ENCODE data around the gene LMX1B. TPM values are rescaled to one million over a fixed set of nuclear protein-coding genes. Genes with fewer than 3 reads are reported as not detected.

LMX1B gene
- polyA plus RNA-seq, 1 donor: 0.96 TPM

DNA sequence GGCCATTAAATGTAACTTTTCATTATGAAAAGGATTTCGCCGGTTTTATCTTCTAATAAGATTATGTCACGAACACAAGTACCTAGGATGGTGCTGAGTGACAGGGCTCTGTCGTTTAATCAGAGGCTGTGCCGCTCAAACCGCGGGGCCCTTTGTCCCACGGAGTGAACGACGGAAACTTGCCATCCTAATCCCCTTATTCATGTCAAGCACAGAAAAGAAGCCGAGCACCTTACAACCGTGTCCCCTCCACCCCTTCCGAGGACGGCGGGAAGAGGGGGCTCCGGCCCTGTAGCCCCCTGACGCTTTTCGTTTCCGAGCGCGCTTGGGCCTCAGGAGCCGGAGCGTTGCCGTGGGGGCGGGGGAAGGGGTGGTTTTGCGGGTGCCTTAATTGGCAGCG is 11.2 kb downstream of the LMX1B start:
- Histone ChIP-seq H3K27ac (ENCODE audit: low read length) (no peak overlapping the region), H3K27me3 (ENCODE audit: control insufficient read depth, insufficient read depth, low read length) (peaks cover 99% of the 10 kb centered on the region), H3K4me1 (ENCODE audit: control insufficient read depth, insufficient read depth, low read length) (peaks cover 6% of the 10 kb centered on the region), H3K36me3 (ENCODE audit: control insufficient read depth, insufficient read depth, low read length) (no peaks in the 10 kb centered on the region), H3K9me3 (ENCODE audit: control insufficient read depth, low read depth, low read length) (peaks cover 16% of the 10 kb centered on the region), H3K4me3 (ENCODE audit: low read length) (no peak overlapping the region)
- DNase-seq: no peak
- WGBS (ENCODE audit: insufficient coverage, low lambda C conversion rate): no CpG with 5 or more reads among the region's 27 CpGs

DNA sequence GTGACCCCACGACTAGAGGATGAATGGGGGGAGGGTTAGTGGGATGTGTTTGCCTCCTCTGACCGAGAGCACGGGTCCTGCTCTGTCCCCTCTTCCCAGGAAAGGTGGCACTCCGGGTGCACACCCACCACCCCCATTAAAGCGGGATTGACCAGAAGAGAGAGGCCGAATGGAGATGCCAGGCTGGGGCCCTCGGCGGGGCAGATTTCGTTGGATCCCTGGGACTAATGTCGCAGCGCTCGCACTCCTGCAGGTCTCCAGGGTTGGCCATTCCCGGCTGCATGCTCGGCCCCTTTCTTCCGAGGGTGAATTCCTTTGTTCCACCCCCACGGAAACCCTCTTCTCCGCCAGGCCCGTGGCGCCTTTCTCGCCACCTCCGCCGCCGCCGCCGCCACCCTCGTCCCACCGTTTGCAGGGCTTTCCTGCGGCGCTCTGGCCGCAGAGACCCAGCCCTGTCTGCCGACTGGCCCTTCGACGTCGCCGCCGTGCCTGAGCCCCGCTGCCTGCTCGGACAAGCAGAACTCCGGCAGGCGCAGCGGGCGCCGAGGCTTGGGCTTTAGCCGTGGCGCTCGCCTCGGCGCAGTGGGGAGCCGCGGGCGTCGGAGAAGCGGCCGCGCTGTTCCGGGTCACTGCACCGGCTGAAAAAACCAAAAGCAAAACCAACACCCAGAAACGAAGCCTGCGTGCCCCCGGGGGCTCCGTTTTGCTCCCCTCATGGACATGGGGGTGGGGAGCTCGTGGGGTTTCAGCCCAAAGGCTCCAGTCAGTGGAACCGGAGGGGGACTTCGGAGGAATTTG is 11.8 kb downstream of the LMX1B start:
- H3K27ac ChIP-seq (ENCODE audit: low read length): no peak overlapping the region
- H3K27me3 ChIP-seq (ENCODE audit: control insufficient read depth, insufficient read depth, low read length): peaks cover 99% of the 10 kb centered on the region
- H3K36me3 ChIP-seq (ENCODE audit: control insufficient read depth, insufficient read depth, low read length): no peaks in the 10 kb centered on the region
- WGBS (ENCODE audit: insufficient coverage, low lambda C conversion rate): no CpG with 5 or more reads among the region's 64 CpGs
- H3K4me3 ChIP-seq (ENCODE audit: low read length): no peak overlapping the region
- H3K4me1 ChIP-seq (ENCODE audit: control insufficient read depth, insufficient read depth, low read length): peaks cover 6% of the 10 kb centered on the region
- peaks cover 16% of the 10 kb centered on the region for H3K9me3 ChIP-seq (ENCODE audit: control insufficient read depth, low read depth, low read length)
- DNase-seq: no peak

DNA sequence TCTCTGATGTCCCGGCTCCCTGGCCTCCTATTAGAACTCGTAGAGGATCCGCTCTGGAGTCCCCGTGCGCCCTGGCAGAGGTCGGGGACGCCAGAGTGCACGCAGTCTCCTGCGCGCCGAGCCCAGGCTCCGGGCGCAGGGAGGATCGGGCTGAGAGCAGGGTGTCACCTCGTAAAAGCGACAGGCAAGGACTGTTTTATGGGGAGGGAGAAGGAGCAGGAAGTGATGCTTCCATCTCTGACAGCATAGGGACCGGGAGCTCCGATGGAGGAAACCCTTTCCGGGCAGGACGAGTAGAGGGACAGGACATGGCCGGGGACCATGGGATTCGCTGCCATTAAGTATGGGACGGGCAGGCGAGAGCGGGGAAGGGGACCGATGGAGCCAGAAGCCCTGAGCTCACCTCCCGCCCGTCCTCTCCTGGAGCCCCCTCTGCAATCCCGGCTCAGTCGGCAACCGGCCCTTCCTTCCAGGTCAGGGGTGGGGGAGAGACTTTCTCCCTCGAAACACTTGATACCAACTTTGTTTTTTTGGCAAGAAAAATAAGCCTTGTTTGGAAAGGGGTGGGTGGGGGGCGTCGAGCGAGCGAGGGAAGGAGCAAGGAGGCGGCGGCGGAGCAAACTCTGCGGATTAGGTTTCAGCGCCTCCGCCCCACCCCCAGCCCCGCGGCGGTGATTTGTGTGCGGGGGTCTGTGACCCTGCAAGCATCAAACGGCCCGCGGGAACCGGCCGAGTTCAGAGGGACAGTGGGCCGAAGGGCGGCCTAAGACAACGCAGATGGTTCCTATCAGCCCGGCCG is 12.6 kb downstream of the LMX1B start:
- H3K4me1 ChIP-seq (ENCODE audit: control insufficient read depth, insufficient read depth, low read length): peaks cover 6% of the 10 kb centered on the region
- no peak overlapping the region for H3K27ac ChIP-seq (ENCODE audit: low read length)
- H3K36me3 ChIP-seq (ENCODE audit: control insufficient read depth, insufficient read depth, low read length): no peaks in the 10 kb centered on the region
- WGBS (ENCODE audit: insufficient coverage, low lambda C conversion rate): no CpG with 5 or more reads among the region's 56 CpGs
- no peak overlapping the region for H3K4me3 ChIP-seq (ENCODE audit: low read length)
- H3K27me3 ChIP-seq (ENCODE audit: control insufficient read depth, insufficient read depth, low read length): peaks cover 99% of the 10 kb centered on the region
- peak in 1 of 2 donors; percentile 26 for DNase-seq
- H3K9me3 ChIP-seq (ENCODE audit: control insufficient read depth, low read depth, low read length): peaks cover 16% of the 10 kb centered on the region

DNA sequence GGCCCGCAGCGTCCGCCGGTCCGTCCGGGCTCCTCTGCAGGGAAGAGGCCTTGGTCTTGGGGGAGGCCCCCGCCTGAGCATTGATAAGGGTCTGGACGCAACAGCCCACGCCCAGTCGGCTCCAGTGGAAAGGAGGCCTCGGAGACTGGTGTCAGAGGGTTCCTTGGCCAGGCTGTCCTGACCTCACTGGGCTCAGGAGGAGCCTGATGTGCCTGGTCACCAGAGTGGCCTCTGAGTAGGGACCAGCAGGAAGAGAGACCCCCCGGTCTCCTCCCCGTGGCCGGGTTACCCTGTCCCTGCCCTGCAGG is 13.2 kb downstream of the LMX1B start:
- Histone ChIP-seq H3K4me1 (ENCODE audit: control insufficient read depth, insufficient read depth, low read length) (peaks cover 6% of the 10 kb centered on the region), H3K4me3 (ENCODE audit: low read length) (no peak overlapping the region), H3K9me3 (ENCODE audit: control insufficient read depth, low read depth, low read length) (peaks cover 16% of the 10 kb centered on the region), H3K27me3 (ENCODE audit: control insufficient read depth, insufficient read depth, low read length) (peaks cover 99% of the 10 kb centered on the region), H3K36me3 (ENCODE audit: control insufficient read depth, insufficient read depth, low read length) (no peaks in the 10 kb centered on the region), H3K27ac (ENCODE audit: low read length) (no peak overlapping the region)
- no peak for DNase-seq
- 20% methylated on average over 1 of the region's 14 CpGs for WGBS (ENCODE audit: insufficient coverage, low lambda C conversion rate)

DNA sequence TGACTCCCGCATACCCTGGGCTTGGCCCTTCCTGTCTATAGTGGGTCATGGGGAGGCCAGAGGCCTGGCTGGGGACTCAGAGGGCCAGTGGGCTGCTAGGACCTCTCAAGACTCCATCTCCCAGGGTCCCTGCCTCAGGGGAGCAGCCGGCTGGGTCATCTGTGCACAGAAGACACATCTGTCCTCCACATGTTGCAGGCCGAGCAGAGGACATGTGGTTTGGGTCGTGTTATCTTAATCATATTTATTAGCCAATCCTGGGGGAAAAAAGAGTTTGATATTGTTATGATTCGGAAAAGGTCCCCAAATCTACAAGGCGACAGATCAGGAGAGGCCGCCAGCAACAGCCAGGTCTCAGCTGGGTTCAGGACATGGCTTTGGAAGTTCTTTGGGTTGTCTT is 14.4 kb downstream of the LMX1B start:
- H3K4me1 ChIP-seq (ENCODE audit: control insufficient read depth, insufficient read depth, low read length): peaks cover 6% of the 10 kb centered on the region
- H3K27me3 ChIP-seq (ENCODE audit: control insufficient read depth, insufficient read depth, low read length): peaks cover 99% of the 10 kb centered on the region
- H3K9me3 ChIP-seq (ENCODE audit: control insufficient read depth, low read depth, low read length): peaks cover 16% of the 10 kb centered on the region
- DNase-seq: no peak
- WGBS (ENCODE audit: insufficient coverage, low lambda C conversion rate): no CpG with 5 or more reads among the region's 7 CpGs
- H3K27ac ChIP-seq (ENCODE audit: low read length): no peak overlapping the region
- H3K4me3 ChIP-seq (ENCODE audit: low read length): no peak overlapping the region
- no peaks in the 10 kb centered on the region for H3K36me3 ChIP-seq (ENCODE audit: control insufficient read depth, insufficient read depth, low read length)

DNA sequence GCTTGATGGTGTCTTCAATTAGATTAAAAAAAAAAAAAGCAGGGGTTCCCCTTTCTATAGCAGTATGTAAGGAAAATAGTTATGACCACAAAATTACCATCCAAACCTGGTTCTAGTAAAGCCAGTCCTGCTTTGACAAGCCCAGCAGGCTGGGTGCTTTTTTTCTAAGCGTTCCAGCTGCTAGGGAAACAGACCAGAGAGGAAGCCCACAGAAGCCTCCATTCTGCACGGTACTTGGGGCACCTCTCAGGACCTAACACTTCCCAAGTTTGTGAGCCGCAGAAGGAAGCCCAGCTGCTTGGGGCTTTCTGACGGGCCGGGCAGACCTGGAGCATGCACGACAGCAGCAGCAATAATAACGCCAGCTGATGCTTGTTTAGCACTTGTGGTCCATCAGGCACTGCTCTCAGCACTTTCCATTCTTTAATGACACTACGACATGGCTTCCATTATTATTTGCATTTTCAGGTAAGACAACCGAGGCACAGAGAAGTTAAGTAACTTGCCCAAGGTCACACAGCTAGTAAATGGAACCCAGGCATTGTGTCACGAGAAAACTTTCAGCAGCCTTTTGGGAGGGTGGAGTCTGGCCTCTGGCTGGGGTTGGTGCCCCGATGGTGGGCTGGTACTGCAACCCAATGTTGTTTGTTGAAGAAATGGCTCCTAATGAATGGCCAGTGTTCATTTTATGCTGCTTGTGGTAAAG is 15.4 kb downstream of the LMX1B start:
- H3K9me3 ChIP-seq (ENCODE audit: control insufficient read depth, low read depth, low read length): peaks cover 8% of the 10 kb centered on the region
- H3K4me1 ChIP-seq (ENCODE audit: control insufficient read depth, insufficient read depth, low read length): peaks cover 6% of the 10 kb centered on the region
- DNase-seq: no peak
- H3K27me3 ChIP-seq (ENCODE audit: control insufficient read depth, insufficient read depth, low read length): peaks cover 99% of the 10 kb centered on the region
- H3K27ac ChIP-seq (ENCODE audit: low read length): no peak overlapping the region
- H3K4me3 ChIP-seq (ENCODE audit: low read length): no peak overlapping the region
- H3K36me3 ChIP-seq (ENCODE audit: control insufficient read depth, insufficient read depth, low read length): no peaks in the 10 kb centered on the region
- WGBS (ENCODE audit: insufficient coverage, low lambda C conversion rate): no CpG with 5 or more reads among the region's 11 CpGs

DNA sequence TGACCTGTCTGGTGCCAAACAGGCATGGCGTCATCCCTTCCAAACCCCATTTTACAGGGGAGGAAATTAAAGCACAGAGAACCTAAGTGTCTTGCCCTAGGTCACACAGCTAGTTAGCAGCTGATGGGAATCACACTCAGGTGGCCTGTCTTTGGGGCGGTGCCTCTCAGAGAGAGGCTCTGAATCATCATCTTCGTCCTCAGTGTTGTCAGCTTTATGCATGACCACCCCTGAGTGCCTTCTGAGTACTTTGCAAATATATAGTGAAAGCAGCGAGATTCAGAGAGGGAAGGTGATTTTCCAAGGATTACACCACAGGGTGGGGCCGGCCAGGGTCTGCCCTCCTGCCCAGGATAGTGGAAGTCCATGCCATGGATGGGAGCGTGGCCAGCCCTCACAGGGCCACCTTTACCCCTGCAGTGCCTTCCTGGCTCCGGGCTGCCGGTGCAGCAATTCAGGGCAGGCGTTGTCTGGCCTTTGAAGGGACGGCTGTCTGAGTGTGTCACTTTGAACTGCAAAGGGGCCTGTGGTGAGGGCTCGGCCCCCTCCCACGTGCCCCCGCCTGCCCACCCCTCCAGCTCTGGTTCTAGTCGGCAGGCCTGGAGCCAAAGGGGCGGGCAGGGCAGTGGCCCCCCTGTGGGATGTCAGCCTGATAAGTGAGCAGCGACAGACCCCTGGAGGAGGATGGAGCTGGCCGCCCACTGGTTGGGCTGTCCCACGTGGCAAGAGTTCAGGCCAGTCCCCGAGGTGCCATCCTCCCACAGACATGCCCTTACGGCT is 16.9 kb downstream of the LMX1B start:
- peaks cover 6% of the 10 kb centered on the region for H3K4me1 ChIP-seq (ENCODE audit: control insufficient read depth, insufficient read depth, low read length)
- no peak overlapping the region for H3K4me3 ChIP-seq (ENCODE audit: low read length)
- no peak for DNase-seq
- no peaks in the 10 kb centered on the region for H3K36me3 ChIP-seq (ENCODE audit: control insufficient read depth, insufficient read depth, low read length)
- peaks cover 98% of the 10 kb centered on the region for H3K27me3 ChIP-seq (ENCODE audit: control insufficient read depth, insufficient read depth, low read length)
- WGBS (ENCODE audit: insufficient coverage, low lambda C conversion rate): no CpG with 5 or more reads among the region's 20 CpGs
- no peak overlapping the region for H3K27ac ChIP-seq (ENCODE audit: low read length)
- H3K9me3 ChIP-seq (ENCODE audit: control insufficient read depth, low read depth, low read length): peaks cover 4% of the 10 kb centered on the region

DNA sequence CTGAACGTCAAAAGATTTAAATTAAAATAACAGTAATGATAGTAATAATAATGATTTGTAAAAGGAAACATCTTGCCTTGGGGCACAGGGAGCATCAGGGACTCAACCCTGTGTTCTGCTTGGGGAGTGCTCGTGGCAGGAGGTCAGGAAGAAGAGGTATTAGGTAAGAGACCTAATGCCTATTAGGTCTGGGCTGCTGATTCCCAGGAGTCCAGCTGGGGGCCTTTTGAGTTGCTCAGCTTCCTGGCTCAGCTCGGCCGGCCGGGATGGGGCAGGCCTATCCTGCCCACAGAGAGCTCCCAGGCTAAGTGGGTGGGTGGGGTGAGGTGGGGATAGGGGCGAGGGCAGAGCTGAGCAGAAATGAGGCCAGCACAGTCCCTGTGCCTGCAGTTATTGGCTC is 17.5 kb downstream of the LMX1B start:
- no CpG with 5 or more reads among the region's 6 CpGs for WGBS (ENCODE audit: insufficient coverage, low lambda C conversion rate)
- H3K27ac ChIP-seq (ENCODE audit: low read length): no peak overlapping the region
- DNase-seq: no peak
- peaks cover 97% of the 10 kb centered on the region for H3K27me3 ChIP-seq (ENCODE audit: control insufficient read depth, insufficient read depth, low read length)
- no peaks in the 10 kb centered on the region for H3K9me3 ChIP-seq (ENCODE audit: control insufficient read depth, low read depth, low read length)
- H3K36me3 ChIP-seq (ENCODE audit: control insufficient read depth, insufficient read depth, low read length): no peaks in the 10 kb centered on the region
- H3K4me1 ChIP-seq (ENCODE audit: control insufficient read depth, insufficient read depth, low read length): peaks cover 3% of the 10 kb centered on the region
- H3K4me3 ChIP-seq (ENCODE audit: low read length): no peak overlapping the region

DNA sequence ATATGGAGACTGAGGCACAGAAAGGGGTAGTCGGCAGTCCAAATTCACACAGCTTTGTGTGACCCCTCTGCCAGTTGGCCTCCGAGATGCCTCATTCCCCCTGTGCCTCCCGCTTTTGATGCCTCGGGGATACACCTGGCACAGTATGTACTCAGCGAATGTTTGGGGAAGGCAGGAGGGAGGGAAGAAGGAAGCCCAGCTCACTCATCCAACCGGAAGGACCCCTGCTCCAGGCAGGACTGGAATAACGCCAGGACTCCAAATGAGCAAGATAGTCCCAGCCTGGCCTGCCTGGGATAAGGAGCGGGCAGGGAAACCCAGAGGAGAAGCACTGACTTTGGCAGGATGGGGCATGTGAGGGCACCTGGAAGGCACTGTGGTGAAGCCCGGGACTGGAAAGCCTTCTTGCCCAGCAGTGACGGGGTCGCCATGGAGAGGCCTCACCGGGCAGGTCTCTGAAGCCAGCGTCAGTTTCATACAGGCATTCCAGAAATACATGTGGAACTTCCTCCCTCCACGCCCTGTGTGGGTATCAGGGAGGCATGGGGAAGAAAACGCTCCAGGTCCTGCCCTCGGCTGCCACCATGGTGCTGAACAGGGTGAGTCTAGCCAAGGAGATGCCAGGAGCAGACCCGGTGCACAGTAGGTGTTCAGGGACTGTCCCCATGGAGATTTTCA is 20.3 kb downstream of the LMX1B start:
- Histone ChIP-seq H3K36me3 (ENCODE audit: control insufficient read depth, insufficient read depth, low read length) (no peaks in the 10 kb centered on the region), H3K4me3 (ENCODE audit: low read length) (no peak overlapping the region), H3K27me3 (ENCODE audit: control insufficient read depth, insufficient read depth, low read length) (peaks cover 96% of the 10 kb centered on the region), H3K4me1 (ENCODE audit: control insufficient read depth, insufficient read depth, low read length) (no peaks in the 10 kb centered on the region), H3K27ac (ENCODE audit: low read length) (no peak overlapping the region), H3K9me3 (ENCODE audit: control insufficient read depth, low read depth, low read length) (no peaks in the 10 kb centered on the region)
- WGBS (ENCODE audit: insufficient coverage, low lambda C conversion rate): no CpG with 5 or more reads among the region's 17 CpGs
- no peak for DNase-seq

Data from large intestine (tissue), 3 donors.